ENCODE results near the gene HS3ST4. TPM values are rescaled to one million over a fixed set of nuclear protein-coding genes. Genes with fewer than 3 reads are reported as not detected.

The HS3ST4 gene
- total and polyA plus RNA-seq, 2 of the 4 experiments (the other 2 are of a cell fraction), result not detected

DNA sequence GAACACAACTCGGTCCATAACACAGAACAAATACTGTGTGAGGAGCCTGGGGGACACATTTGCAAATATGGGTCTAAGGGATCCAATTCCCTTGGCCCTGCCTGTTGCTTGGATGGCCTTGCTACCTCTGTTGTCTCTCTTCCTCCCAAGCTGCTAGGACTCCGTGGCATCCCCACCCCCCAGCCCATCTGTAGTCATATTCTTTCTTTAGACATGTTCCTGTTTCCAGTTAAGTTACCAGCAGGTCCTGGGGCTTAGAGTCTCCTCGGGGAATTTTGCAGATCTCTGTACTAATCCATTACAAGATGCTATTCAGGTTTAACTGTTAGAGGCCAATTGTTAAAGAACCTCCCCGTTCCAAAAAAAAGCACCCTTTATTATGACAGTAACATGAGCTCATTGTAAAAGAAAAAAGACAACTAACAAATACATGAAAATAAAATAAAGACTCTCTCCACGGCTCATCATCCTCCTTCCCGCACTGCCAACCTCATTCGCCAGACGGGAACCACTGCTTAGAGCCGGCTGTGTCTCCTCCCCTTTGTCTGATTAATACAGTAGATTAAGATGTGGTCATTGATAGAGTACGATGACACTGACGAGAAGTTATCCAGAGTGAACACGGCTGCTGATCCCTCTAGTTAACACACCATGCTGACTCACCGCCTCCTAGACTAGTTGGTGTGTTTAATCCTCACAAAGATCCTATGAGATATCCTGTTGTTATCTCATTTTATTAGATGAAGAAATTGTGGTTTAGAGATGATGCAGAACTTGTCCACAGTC is 22.2 kb downstream of the HS3ST4 start:
- no peaks in the 10 kb centered on the region for H3K79me1 ChIP-seq (ENCODE audit: low read depth in 1 of 2, low read length in 2 of 2)
- no peak for ATAC-seq (ENCODE audit: low read depth)
- no peak overlapping the region for H2AFZ ChIP-seq (replicated peaks; ENCODE audit: low read length, poor library complexity)
- H3K4me1 ChIP-seq (ENCODE audit: control insufficient read depth, insufficient read depth, low read length), result no peaks in the 10 kb centered on the region
- no peak overlapping the region for H4K5ac ChIP-seq (ENCODE audit: low read depth, low read length)
- no peak overlapping the region for H2AK5ac ChIP-seq (ENCODE audit: low read depth, low read length)
- in situ Hi-C loops (cut with MboI; ENCODE audit: low sequenced_read_pairs), result no loop called here
- H3K27ac ChIP-seq (ENCODE audit: insufficient read depth, low read length), result no peak overlapping the region
- no peak overlapping the region for H2BK120ac ChIP-seq (ENCODE audit: low read depth, low read length)
- TF ChIP-seq, protein P1, sequence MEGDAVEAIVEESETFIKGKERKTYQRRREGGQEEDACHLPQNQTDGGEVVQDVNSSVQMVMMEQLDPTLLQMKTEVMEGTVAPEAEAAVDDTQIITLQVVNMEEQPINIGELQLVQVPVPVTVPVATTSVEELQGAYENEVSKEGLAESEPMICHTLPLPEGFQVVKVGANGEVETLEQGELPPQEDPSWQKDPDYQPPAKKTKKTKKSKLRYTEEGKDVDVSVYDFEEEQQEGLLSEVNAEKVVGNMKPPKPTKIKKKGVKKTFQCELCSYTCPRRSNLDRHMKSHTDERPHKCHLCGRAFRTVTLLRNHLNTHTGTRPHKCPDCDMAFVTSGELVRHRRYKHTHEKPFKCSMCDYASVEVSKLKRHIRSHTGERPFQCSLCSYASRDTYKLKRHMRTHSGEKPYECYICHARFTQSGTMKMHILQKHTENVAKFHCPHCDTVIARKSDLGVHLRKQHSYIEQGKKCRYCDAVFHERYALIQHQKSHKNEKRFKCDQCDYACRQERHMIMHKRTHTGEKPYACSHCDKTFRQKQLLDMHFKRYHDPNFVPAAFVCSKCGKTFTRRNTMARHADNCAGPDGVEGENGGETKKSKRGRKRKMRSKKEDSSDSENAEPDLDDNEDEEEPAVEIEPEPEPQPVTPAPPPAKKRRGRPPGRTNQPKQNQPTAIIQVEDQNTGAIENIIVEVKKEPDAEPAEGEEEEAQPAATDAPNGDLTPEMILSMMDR (conservative IDR thresholded peaks at IDR 0.05; ENCODE audit: low read depth, low read length), result no peak
- no peak for TF ChIP-seq MAZ (IDR thresholded peaks at IDR 0.05; ENCODE audit: borderline replicate concordance, low read depth, low read length)
- TF ChIP-seq RCOR1 (IDR thresholded peaks at IDR 0.05; ENCODE audit: insufficient replicate concordance, low read length), result no peak
- TF ChIP-seq MAFK (IDR thresholded peaks at IDR 0.05; ENCODE audit: low read depth, low read length), result no peak
- no peak for TF ChIP-seq SMC3 (IDR thresholded peaks at IDR 0.05; ENCODE audit: low read depth, low read length)
- no peak for TF ChIP-seq NFE2L2 (IDR thresholded peaks at IDR 0.05; ENCODE audit: low read depth, low read length)
- TF ChIP-seq POLR2A (IDR thresholded peaks at IDR 0.05; ENCODE audit: low read depth, low read length), result no peak
- no peak for TF ChIP-seq CHD1 (IDR thresholded peaks at IDR 0.05; ENCODE audit: low read depth, low read length)
- no peak for TF ChIP-seq RAD21 (IDR thresholded peaks at IDR 0.05; ENCODE audit: low read length)
- TF ChIP-seq BHLHE40 (IDR thresholded peaks at IDR 0.05; ENCODE audit: low read depth, low read length), result no peak
- TF ChIP-seq MXI1 (IDR thresholded peaks at IDR 0.05; ENCODE audit: borderline replicate concordance, low read depth, low read length), result no peak
- TF ChIP-seq, protein P2, sequence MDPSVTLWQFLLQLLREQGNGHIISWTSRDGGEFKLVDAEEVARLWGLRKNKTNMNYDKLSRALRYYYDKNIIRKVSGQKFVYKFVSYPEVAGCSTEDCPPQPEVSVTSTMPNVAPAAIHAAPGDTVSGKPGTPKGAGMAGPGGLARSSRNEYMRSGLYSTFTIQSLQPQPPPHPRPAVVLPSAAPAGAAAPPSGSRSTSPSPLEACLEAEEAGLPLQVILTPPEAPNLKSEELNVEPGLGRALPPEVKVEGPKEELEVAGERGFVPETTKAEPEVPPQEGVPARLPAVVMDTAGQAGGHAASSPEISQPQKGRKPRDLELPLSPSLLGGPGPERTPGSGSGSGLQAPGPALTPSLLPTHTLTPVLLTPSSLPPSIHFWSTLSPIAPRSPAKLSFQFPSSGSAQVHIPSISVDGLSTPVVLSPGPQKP (IDR thresholded peaks at IDR 0.05; ENCODE audit: borderline replicate concordance, low read depth, low read length), result no peak
- no peaks in the 10 kb centered on the region for H4K20me1 ChIP-seq (ENCODE audit: insufficient read depth, low read length)
- DNase-seq, result no peak
- no peak overlapping the region for H3K14ac ChIP-seq (replicated peaks; ENCODE audit: low read depth, low read length)
- no peak overlapping the region for H3K18ac ChIP-seq (ENCODE audit: low read depth, low read length)
- H3K4ac ChIP-seq (ENCODE audit: low read depth, low read length), result no peak overlapping the region
- H3K4me2 ChIP-seq (ENCODE audit: low read depth, low read length), result no peak overlapping the region
- no peak overlapping the region for H3K9ac ChIP-seq (ENCODE audit: low read depth, low read length)
- H3K9me3 ChIP-seq (ENCODE audit: control insufficient read depth, insufficient read depth, low read length), result peaks cover 7% of the 10 kb centered on the region; the same call in 1 of the 2 replicates
- H4K8ac ChIP-seq (ENCODE audit: low read depth in 2 of 2, low read length in 2 of 2), result no peak overlapping the region
- ChIA-PET CTCF (no interaction called here), POLR2A (ENCODE audit: unreplicated experiment) (interaction anchor here (0.7 kb wide), 1 partner anchor 1138 kb away, joined by 3 read pairs; no protein-coding TSS in a partner anchor)
- no TSS peak for BruUV-seq (replicated peaks)
- H3K4me3 ChIP-seq (ENCODE audit: insufficient read depth, low read depth, low read length), result no peak overlapping the region
- no peak overlapping the region for H2BK5ac ChIP-seq (ENCODE audit: low read depth, low read length, poor library complexity, severe bottlenecking)
- H4K91ac ChIP-seq (ENCODE audit: insufficient read depth, low read depth, low read length), result no peak overlapping the region
- H3K36me3 ChIP-seq (ENCODE audit: control insufficient read depth, insufficient read depth, low read length), result no peaks in the 10 kb centered on the region
- intact Hi-C loops (cut with micrococcal nuclease), result no loop called here
- H3K56ac ChIP-seq (ENCODE audit: extremely low read depth, insufficient read depth, low read length), result no peak overlapping the region
- H3K9me1 ChIP-seq (ENCODE audit: insufficient read depth, low read length), result no peaks in the 10 kb centered on the region
- H2AK9ac ChIP-seq (replicated peaks; ENCODE audit: low read depth, low read length, poor library complexity), result no peak overlapping the region
- no peak overlapping the region for H2BK15ac ChIP-seq (ENCODE audit: low read depth, low read length)
- H2BK20ac ChIP-seq (ENCODE audit: low read depth, low read length), result no peak overlapping the region
- no peak overlapping the region for H3K23ac ChIP-seq (ENCODE audit: low read depth, low read length)
- no peaks in the 10 kb centered on the region for H3K27me3 ChIP-seq (ENCODE audit: control insufficient read depth, insufficient read depth, low read length)
- dilution Hi-C loops (cut with HindIII; ENCODE audit: low sequenced_read_pairs, unreplicated experiment), result no loop called here
- no CpG with 5 or more reads among the region's 13 CpGs for WGBS, 2 experiments (ENCODE audit: extremely low coverage in 2 of 2, insufficient read length in 1 of 2)

Data from IMR-90 (cell line).